Thyroid gland (tissue), 4 donors: Measurements from ENCODE around the gene UTP14C. TPM values are rescaled to one million over a fixed set of nuclear protein-coding genes. Genes with fewer than 3 reads are reported as not detected.

Experiments
- DNase-seq, 2 donors: peaks; one replicate each; pipeline ENCODE4 v3.0.0-alpha.2; 2019
- H3K27ac ChIP-seq, 3 donors: fragments of 200-600 bp; sonication (generic); 1 replicate in 2 of 3; 2 replicates in 1 of 3; pipeline ENCODE4 v1.5.1; 2016 to 2019; ENCODE audit warnings: mild to moderate bottlenecking in 1 of 3, moderate library complexity in 1 of 3
- H3K27me3 ChIP-seq: fragments of 200-600 bp; sonication (generic); one replicate; pipeline ENCODE4 v1.5.1; 2019
- H3K36me3 ChIP-seq, 2 donors: fragments of 200-600 bp; sonication (generic); one replicate each; pipeline ENCODE4 v1.5.1; 2016 to 2019
- H3K4me1 ChIP-seq, 2 donors: fragments of 200-600 bp; sonication (generic); one replicate each; pipeline ENCODE4 v1.5.1; 2017 to 2019
- H3K4me3 ChIP-seq, 3 donors: fragments of 200-600 bp; sonication (generic); replicated peaks in 1 of 3; 1 replicate in 2 of 3; 2 replicates in 1 of 3; pipeline ENCODE4 v1.5.1; 2016; ENCODE audit warnings: mild to moderate bottlenecking in 1 of 3
- H3K9me3 ChIP-seq: fragments of 200-600 bp; sonication (generic); one replicate; pipeline ENCODE4 v1.5.1; 2017
- CTCF ChIP-seq, 6 experiments: fragments of 200-600 bp in 3 of 6; fragments of 450-650 bp in 3 of 6; sonication (generic) in 3 of 6; IDR thresholded peaks; one replicate each; pipeline ENCODE4 v1.5.1; 2016 to 2019; ENCODE audit warnings: antibody characterized with exemption in 6 of 6, mild to moderate bottlenecking in 2 of 6, inconsistent platforms in 1 of 6, moderate library complexity in 1 of 6
- POLR2A ChIP-seq, 2 donors: fragments of 450-650 bp; IDR thresholded peaks; one replicate each; pipeline ENCODE4 v1.6.1; 2017; ENCODE audit warnings: antibody characterized with exemption in 2 of 2, mild to moderate bottlenecking in 2 of 2, moderate library complexity in 1 of 2
- WGBS, 2 donors: methylation state at CpG; one replicate each; pipeline ENCODE4 v1.1.5; 2017; 5-methylcytosine and 5-hydroxymethylcytosine counted together
- intact Hi-C: fragments of 100-400 bp; cut with DNase I; formaldehyde crosslinking; loops from one replicate; pipeline ENCODE4 v1.15.1; 2023
- total RNA-seq, 4 donors: library from RNA; depleted of rRNA; stranded (reverse); fragments of >200 nt; gene quantifications; one replicate each; pipeline ENCODE4 v1.2.3, GENCODE V29; 2016

UTP14C gene
- total RNA-seq, 4 donors from 2014 or later, result 23.1 to 31.2 (median 25.9) TPM

DNA sequence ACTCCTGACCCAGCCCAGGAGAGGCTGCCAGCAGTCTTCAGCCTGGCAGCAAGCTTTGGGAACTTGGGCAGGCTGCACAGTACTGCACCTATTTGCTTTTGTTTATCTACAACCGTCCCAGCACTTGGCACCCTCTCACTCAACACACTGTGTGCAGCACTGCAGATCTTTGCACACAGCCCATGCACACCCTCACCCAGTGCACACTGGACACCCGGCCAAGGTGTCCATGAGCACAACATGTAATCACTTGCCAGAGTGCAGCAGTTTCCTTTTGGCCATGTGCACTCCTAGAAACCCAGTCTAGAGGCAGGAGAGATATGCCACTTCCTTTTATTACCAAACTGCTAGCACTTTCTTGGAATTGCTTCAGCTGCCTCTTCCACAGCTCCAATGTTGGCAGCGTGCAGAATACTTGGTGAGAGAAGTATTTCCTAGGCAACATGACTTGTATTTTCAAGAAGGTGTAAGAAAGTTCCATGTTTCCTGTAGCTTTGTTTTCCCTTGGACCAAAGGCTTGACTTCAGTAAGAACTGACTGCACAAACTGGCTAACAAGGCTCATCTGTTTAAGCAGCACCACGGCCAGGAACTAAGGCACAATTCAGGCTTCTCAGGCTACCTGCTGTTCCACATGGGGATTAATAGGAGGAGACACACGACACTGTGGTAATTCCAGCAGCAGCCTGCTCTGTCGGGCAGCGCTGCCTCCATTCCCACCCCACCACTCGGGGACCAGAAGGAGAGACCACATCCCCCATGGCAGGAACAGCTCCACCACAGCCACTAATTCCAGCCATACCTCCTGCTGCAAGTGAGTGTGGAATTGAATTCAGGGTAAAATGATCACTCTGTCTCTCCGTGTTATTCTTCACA, 28.6 kb upstream of the UTP14C start:
- DNase-seq, result peak; percentile 22 to 49
- H3K27ac ChIP-seq, result peak overlapping the region in 1 of 3 donors; percentile 30
- no peaks in the 10 kb centered on the region for H3K36me3 ChIP-seq
- H3K4me1 ChIP-seq, result peaks cover 21 to 27% of the 10 kb centered on the region in 2 donors
- no peak overlapping the region for H3K4me3 ChIP-seq
- 27 to 42% methylated on average over 9 of the region's 9 CpGs for WGBS, 2 donors
- TF ChIP-seq POLR2A (IDR thresholded peaks at IDR 0.05) (no peak), CTCF (IDR thresholded peaks at IDR 0.05) (peak in 1 of 6 experiments; percentile 1)
- H3K9me3 ChIP-seq, result no peaks in the 10 kb centered on the region
- H3K27me3 ChIP-seq, result no peaks in the 10 kb centered on the region
- intact Hi-C loops, result no loop called here

- DNase-seq, result no peak
- Histone ChIP-seq H3K9me3 (no peaks in the 10 kb centered on the region), H3K4me1 (peaks cover 21 to 27% of the 10 kb centered on the region in 2 donors), H3K4me3 (no peak overlapping the region), H3K36me3 (no peaks in the 10 kb centered on the region), H3K27me3 (no peaks in the 10 kb centered on the region), H3K27ac (no peak overlapping the region)
- TF ChIP-seq CTCF (IDR thresholded peaks at IDR 0.05) (no peak), POLR2A (IDR thresholded peaks at IDR 0.05) (no peak)
- 93 to 96% methylated on average over 4 of the region's 4 CpGs for WGBS, 2 donors
- intact Hi-C loops, result no loop called here
Observed at GRCh38 chr13:51996641-51997040, 27.9 kb upstream of the UTP14C start.

DNA sequence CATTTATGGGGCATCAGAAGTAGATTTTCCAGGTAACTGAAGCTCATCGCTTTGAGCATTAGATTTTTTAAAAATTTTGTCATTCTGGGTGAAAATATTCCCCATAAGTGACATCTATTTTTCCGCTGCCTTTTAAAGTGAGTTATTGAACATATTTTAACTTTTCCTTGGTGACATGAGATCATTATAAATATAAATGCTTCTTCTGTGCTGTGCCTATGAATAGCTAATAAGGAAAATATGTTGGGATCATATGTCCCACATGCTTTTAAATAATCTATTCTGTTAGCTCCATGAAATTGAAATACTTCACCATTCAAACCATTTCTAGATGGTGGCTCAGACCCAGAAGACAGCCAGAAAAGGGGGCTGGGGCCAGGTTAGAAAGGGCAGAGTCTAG, 27.3 kb upstream of the UTP14C start:
- Histone ChIP-seq H3K27ac (no peak overlapping the region), H3K4me1 (peaks cover 21 to 27% of the 10 kb centered on the region in 2 donors), H3K36me3 (no peaks in the 10 kb centered on the region), H3K27me3 (no peaks in the 10 kb centered on the region), H3K9me3 (no peaks in the 10 kb centered on the region), H3K4me3 (no peak overlapping the region)
- intact Hi-C loops, result no loop called here
- TF ChIP-seq POLR2A (IDR thresholded peaks at IDR 0.05) (no peak), CTCF (IDR thresholded peaks at IDR 0.05) (no peak)
- DNase-seq, result no peak
- WGBS, 2 donors, result 97 to 99% methylated on average over 2 of the region's 2 CpGs

DNA sequence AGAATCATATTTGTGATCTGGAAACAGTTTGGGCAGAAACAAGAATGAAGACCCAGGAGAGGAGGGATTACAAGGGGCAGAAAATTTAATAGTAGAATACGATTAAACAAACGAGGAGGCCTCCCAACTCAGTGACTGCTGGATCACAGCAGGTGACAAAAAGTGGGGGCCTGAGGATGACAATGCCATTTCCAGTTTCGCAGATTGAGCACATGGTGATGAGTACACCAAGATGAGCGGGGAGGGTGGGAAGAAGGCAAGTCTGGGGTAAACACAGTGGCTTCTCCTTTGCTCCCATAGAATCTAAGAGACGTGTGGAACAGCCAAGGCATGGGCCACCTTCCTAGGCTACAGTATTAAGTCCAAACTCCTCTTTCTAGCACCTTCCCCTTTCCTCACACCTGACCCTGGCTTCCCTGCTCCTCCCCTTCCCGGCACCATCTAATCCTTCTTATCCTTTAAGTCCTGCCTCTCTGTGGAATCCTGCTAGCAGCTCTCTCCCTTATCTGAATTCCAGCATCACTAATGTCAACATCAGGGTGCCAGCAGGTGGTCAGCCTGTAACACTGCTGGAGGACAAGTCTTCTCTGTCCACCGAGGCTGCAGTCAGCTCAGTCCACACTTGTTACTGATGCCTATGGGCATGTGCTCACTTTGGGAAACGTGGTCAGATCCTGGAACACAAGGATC, 26.7 kb upstream of the UTP14C start:
- TF ChIP-seq CTCF (IDR thresholded peaks at IDR 0.05) (no peak), POLR2A (IDR thresholded peaks at IDR 0.05) (no peak)
- Histone ChIP-seq H3K4me3 (no peak overlapping the region), H3K4me1 (peaks cover 21 to 27% of the 10 kb centered on the region in 2 donors), H3K27me3 (no peaks in the 10 kb centered on the region), H3K9me3 (no peaks in the 10 kb centered on the region), H3K36me3 (no peaks in the 10 kb centered on the region), H3K27ac (no peak overlapping the region)
- intact Hi-C loops, result no loop called here
- no peak for DNase-seq
- 80 to 83% methylated on average over 8 of the region's 8 CpGs for WGBS, 2 donors
